Measurements from ENCODE around the gene LMAN2L.

DNA sequence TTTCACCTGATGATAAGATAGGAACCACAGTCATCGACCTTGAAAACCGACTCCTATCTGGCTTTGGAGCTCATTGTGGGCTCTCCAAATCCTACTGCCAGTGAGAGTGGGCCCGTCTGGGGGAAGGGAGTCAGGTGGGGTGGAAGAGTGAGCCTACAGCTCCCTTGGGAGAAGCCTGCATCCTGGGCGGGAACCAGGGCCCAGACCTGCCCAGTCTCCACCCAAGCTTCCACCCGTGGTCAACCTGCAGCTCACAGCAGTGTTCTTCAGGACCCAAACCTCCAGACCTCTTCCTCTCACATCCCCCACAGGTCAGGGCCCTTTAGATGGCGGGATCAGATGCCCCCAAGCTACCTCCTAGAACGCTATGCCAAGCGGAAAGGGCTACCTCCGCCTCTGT lies 40.2 kb downstream of the LMAN2L start:
- TF ChIP-seq, protein P1, sequence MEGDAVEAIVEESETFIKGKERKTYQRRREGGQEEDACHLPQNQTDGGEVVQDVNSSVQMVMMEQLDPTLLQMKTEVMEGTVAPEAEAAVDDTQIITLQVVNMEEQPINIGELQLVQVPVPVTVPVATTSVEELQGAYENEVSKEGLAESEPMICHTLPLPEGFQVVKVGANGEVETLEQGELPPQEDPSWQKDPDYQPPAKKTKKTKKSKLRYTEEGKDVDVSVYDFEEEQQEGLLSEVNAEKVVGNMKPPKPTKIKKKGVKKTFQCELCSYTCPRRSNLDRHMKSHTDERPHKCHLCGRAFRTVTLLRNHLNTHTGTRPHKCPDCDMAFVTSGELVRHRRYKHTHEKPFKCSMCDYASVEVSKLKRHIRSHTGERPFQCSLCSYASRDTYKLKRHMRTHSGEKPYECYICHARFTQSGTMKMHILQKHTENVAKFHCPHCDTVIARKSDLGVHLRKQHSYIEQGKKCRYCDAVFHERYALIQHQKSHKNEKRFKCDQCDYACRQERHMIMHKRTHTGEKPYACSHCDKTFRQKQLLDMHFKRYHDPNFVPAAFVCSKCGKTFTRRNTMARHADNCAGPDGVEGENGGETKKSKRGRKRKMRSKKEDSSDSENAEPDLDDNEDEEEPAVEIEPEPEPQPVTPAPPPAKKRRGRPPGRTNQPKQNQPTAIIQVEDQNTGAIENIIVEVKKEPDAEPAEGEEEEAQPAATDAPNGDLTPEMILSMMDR (IDR thresholded peaks at IDR 0.05; ENCODE audit: control extremely low read depth in 1 of 3, insufficient read depth in 1 of 3, low read depth in 1 of 3, low read length in 3 of 3), result no peak
- TF ChIP-seq TBP (IDR thresholded peaks at IDR 0.05; ENCODE audit: low read depth, low read length), result no peak
- TF ChIP-seq JUND (IDR thresholded peaks at IDR 0.05; ENCODE audit: low read length), result no peak
- TF ChIP-seq POLR2A (IDR thresholded peaks at IDR 0.05; ENCODE audit: control extremely low read depth in 1 of 2, low read depth in 2 of 2, low read length in 2 of 2), result no peak
- TF ChIP-seq YY1 (IDR thresholded peaks at IDR 0.05; ENCODE audit: low read depth, low read length), result no peak
- no peak for TF ChIP-seq RNF2 (IDR thresholded peaks at IDR 0.05; ENCODE audit: borderline replicate concordance, low read depth, low read length, missing control alignments, poor library complexity, severe bottlenecking)

All from H1 (cell line).